ENCODE results near the gene PGBD5.

PGBD5 gene

GRCh38 chr1:230368871-230369270 lies 57.3 kb downstream of the PGBD5 start:
- Histone ChIP-seq H3K27ac (ENCODE audit: low read length) (no peak overlapping the region), H4K20me1 (ENCODE audit: insufficient read depth, low read length) (no peaks in the 10 kb centered on the region), H3K27me3 (ENCODE audit: low read depth, low read length) (peaks cover 15% of the 10 kb centered on the region), H3K4me2 (ENCODE audit: low read length) (no peak overlapping the region), H3K79me2 (ENCODE audit: low read length) (no peaks in the 10 kb centered on the region), H3K4me3 (ENCODE audit: low read length) (no peak overlapping the region), H2AFZ (ENCODE audit: low read depth, low read length) (no peak overlapping the region), H3K4me1 (ENCODE audit: low read length) (no peaks in the 10 kb centered on the region), H3K9ac (ENCODE audit: low read length) (no peak overlapping the region), H3K9me3 (ENCODE audit: insufficient read depth, low read length) (no peaks in the 10 kb centered on the region), H3K36me3 (replicated peaks; ENCODE audit: low read depth, low read length) (no peaks in the 10 kb centered on the region)
- TF ChIP-seq EZH2phosphoT487 (IDR thresholded peaks at IDR 0.05; ENCODE audit: low read depth): no peak
- no peak for TF ChIP-seq CTCF (IDR thresholded peaks at IDR 0.05; ENCODE audit: low read depth, low read length)

- no peaks in the 10 kb centered on the region for H3K36me3 ChIP-seq (replicated peaks; ENCODE audit: low read depth, low read length)
Measured at GRCh38 chr1:230368363-230368762, 57.8 kb downstream of the PGBD5 start.

GRCh38 chr1:230366504-230366915 lies 59.6 kb downstream of the PGBD5 start:
- Histone ChIP-seq H3K36me3 (replicated peaks; ENCODE audit: low read depth, low read length) (no peaks in the 10 kb centered on the region), H2AFZ (ENCODE audit: low read depth, low read length) (no peak overlapping the region), H3K27me3 (ENCODE audit: low read depth, low read length) (peaks cover 11% of the 10 kb centered on the region), H3K79me2 (ENCODE audit: low read length) (no peaks in the 10 kb centered on the region), H3K9me3 (ENCODE audit: insufficient read depth, low read length) (no peaks in the 10 kb centered on the region), H3K4me2 (ENCODE audit: low read length) (no peak overlapping the region), H3K4me3 (ENCODE audit: low read length) (no peak overlapping the region), H3K4me1 (ENCODE audit: low read length) (no peaks in the 10 kb centered on the region), H3K9ac (ENCODE audit: low read length) (no peak overlapping the region), H4K20me1 (ENCODE audit: insufficient read depth, low read length) (no peaks in the 10 kb centered on the region), H3K27ac (ENCODE audit: low read length) (no peak overlapping the region)
- no peak for TF ChIP-seq EZH2phosphoT487 (IDR thresholded peaks at IDR 0.05; ENCODE audit: low read depth)
- no peak for TF ChIP-seq CTCF (IDR thresholded peaks at IDR 0.05; ENCODE audit: low read depth, low read length)

More at GRCh38 chr1:230368363-230368762, 57.8 kb downstream of the PGBD5 start:
- no peak for TF ChIP-seq EZH2phosphoT487 (IDR thresholded peaks at IDR 0.05; ENCODE audit: low read depth)
- no peak for TF ChIP-seq CTCF (IDR thresholded peaks at IDR 0.05; ENCODE audit: low read depth, low read length)
- H3K27ac ChIP-seq (ENCODE audit: low read length): no peak overlapping the region
- no peaks in the 10 kb centered on the region for H3K79me2 ChIP-seq (ENCODE audit: low read length)
- H4K20me1 ChIP-seq (ENCODE audit: insufficient read depth, low read length): no peaks in the 10 kb centered on the region
- no peak overlapping the region for H3K9ac ChIP-seq (ENCODE audit: low read length)
- peaks cover 15% of the 10 kb centered on the region for H3K27me3 ChIP-seq (ENCODE audit: low read depth, low read length)
- no peak overlapping the region for H3K4me3 ChIP-seq (ENCODE audit: low read length)
- H3K4me2 ChIP-seq (ENCODE audit: low read length): no peak overlapping the region
- H2AFZ ChIP-seq (ENCODE audit: low read depth, low read length): no peak overlapping the region
- H3K4me1 ChIP-seq (ENCODE audit: low read length): no peaks in the 10 kb centered on the region
- no peaks in the 10 kb centered on the region for H3K9me3 ChIP-seq (ENCODE audit: insufficient read depth, low read length)

- Histone ChIP-seq H3K79me2 (ENCODE audit: low read length) (no peaks in the 10 kb centered on the region), H3K27me3 (ENCODE audit: low read depth, low read length) (peaks cover 4% of the 10 kb centered on the region; the same call in 1 of the 2 replicates), H3K9ac (ENCODE audit: low read length) (no peak overlapping the region), H4K20me1 (ENCODE audit: insufficient read depth, low read length) (no peaks in the 10 kb centered on the region), H3K36me3 (replicated peaks; ENCODE audit: low read depth, low read length) (no peaks in the 10 kb centered on the region), H3K27ac (ENCODE audit: low read length) (no peak overlapping the region), H3K4me3 (ENCODE audit: low read length) (no peak overlapping the region), H3K4me2 (ENCODE audit: low read length) (no peak overlapping the region), H3K9me3 (ENCODE audit: insufficient read depth, low read length) (no peaks in the 10 kb centered on the region), H3K4me1 (ENCODE audit: low read length) (no peaks in the 10 kb centered on the region), H2AFZ (ENCODE audit: low read depth, low read length) (no peak overlapping the region)
- TF ChIP-seq CTCF (IDR thresholded peaks at IDR 0.05; ENCODE audit: low read depth, low read length): peak; percentile 26
- no peak for TF ChIP-seq EZH2phosphoT487 (IDR thresholded peaks at IDR 0.05; ENCODE audit: low read depth)
Measured at GRCh38 chr1:230365723-230366307, 60.3 kb downstream of the PGBD5 start.
